ENCODE data around the gene LRRC45.

The LRRC45 gene

GRCh38 chr17:82020572-82021106 is 2.5 kb upstream of the LRRC45 start:
- DNase-seq, result no peak

GRCh38 chr17:82021107-82021899 is 1.8 kb upstream of the LRRC45 start:
- peak; percentile 46 for DNase-seq

DNA sequence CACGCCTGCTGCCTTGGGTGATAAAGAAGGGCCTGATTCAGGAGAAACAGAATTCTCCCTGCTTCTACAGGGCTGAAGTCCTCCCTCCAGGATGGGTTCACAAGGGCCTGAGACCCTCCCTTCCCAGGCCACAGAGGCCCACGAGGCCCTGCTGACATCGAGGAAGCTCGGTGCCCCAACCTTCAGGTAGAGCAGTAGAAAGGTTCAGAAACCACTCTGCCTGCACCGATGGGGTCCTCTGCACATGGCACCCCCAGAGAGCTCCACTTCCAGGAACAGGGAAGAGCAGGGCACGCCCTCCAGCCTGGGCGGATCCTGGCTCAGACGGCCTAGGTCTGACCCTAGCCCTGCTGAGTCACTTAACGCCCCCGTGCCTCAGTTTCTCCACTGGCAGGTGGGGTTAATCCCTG is 1.2 kb upstream of the LRRC45 start:
- DNase-seq, result no peak

DNA sequence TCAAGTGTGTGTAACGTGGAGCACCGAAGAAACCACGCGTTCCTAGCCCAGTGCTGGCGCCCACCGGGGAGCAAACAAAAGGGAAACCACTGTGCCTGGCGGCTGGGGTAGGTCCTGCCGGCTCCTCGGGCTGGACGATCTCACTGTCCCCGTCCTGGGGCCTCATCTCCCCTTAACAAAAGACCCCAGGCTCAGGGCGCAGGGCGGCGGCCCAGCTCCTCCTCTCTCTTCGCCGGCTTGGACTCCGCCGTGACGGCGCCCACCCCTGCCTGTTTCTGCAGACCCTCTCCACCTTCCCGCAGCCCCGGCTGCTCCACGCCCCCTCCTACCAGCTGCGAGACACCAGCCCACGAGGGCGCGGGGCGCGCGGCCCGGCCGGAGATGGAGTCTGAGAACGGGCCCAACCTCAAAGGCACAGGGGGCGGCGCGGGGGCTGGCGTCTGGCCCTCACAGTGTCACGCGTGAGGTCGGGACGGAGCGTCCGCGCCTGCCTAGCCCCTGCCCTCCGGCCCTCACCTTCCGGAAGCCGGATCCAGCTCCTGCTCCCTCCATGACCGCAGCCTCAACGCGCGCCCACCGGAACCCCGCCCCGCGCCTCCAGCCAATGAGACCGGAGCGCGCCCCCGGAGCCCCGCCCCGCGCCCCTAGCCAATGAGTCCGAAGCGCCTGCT is 660 bp upstream of the LRRC45 start, which contains the start of gene CENPX:
Gene CENPX, minus strand, starts transcription at position 569 of the 671 bp plus-strand sequence. Its CDS starts 17 bp downstream, at position 552.
- no peak for DNase-seq

DNA sequence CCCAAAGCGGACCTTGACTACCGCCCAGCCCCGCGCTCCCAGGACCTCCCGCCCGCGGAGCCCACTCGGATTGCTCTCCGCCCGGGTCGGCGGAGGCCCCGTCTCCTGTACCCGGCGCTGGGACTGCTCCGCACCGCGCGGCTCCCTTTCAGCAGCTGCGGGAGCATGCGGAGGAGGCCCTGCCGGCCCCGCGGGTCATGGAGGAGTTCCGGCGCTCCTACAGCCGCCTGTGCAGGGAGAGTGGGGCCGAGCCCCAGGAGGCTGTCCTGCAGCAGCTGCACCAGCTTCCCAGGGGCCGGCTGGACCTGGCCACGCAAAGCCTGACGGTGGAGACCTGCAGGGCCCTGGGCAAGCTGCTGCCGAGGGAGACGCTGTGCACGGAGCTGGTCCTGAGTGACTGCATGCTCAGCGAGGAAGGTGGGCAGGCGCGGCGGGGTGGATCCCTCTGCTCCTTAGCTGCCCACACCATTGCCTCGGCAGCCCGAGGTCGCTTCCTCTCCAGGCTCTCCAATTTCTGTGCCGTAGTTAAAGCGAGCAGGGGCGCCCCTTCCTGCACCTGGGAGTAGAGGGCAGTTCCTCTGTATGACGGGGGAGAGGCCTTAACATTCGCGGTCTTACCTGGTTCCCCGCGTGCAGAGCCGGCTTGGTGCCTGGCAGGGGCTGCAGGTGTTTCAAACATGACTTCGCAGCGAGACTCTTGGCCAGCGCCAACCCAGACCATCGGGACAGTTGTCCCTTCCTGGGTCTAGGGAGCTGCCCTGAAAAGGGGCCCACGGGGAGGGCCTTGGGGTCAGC is 539 bp downstream of the LRRC45 start:
- DNase-seq, result no peak

- DNase-seq, result no peak
These were observed 1.8 kb downstream of the LRRC45 start for GRCh38 chr17:82024859-82025258.

DNA sequence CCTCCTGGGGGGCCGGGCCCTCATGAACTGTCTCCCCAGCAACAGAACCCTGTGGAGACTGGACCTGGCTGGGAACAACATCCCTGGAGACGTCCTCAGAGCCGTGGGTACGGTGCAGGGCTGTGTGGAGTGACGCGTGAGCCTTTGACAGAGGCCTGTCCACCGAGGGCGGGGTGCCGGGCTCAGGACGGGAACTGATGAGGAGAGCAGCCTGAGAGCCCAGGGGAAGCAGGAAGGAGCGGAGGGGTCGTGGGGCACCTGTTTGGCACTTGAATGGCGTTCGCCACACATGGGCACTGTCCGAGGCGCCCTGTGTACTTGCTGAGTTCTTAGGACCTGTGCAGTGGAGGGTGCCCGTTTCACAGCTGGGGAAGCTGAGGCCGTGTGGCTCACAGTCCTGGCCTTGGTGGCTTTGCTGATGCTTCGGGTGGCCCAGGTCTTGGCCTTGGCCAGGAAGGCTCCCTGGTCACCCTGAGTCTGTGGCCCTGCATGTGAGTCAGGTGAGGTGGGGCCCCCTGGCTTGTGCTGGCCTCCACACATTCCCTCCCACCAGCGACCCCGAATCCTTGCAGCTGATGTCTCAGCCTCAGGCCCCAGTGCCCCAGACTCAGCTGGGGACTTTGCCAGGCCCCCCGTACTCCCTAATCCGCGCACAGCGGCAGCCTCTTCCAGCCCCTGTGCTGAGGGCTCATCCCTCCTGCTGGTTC is 2.4 kb downstream of the LRRC45 start:
- no peak for DNase-seq

GRCh38 chr17:82028246-82028645 is 5.1 kb downstream of the LRRC45 start:
- no peak for DNase-seq

GRCh38 chr17:82028966-82029365 is 5.9 kb downstream of the LRRC45 start:
- DNase-seq, result no peak

- no peak for DNase-seq
These were observed 6.3 kb downstream of the LRRC45 start for GRCh38 chr17:82029391-82029790.

GRCh38 chr17:82029990-82030469 is 6.9 kb downstream of the LRRC45 start:
- DNase-seq, result no peak

- DNase-seq, result peak; percentile 68
These were observed 7.6 kb downstream of the LRRC45 start for GRCh38 chr17:82030470-82031302.

- DNase-seq, result peak; percentile 42
These were observed 8.3 kb downstream of the LRRC45 start, which contains the start of gene RAC3 for GRCh38 chr17:82031303-82031884. TSS of gene RAC3 (plus strand) at chr17:82031678. CDS start at chr17:82031762, 84 bp downstream.

- peak; percentile 67 for DNase-seq
These were observed 9.0 kb downstream of the LRRC45 start for GRCh38 chr17:82031885-82032627.

DNA sequence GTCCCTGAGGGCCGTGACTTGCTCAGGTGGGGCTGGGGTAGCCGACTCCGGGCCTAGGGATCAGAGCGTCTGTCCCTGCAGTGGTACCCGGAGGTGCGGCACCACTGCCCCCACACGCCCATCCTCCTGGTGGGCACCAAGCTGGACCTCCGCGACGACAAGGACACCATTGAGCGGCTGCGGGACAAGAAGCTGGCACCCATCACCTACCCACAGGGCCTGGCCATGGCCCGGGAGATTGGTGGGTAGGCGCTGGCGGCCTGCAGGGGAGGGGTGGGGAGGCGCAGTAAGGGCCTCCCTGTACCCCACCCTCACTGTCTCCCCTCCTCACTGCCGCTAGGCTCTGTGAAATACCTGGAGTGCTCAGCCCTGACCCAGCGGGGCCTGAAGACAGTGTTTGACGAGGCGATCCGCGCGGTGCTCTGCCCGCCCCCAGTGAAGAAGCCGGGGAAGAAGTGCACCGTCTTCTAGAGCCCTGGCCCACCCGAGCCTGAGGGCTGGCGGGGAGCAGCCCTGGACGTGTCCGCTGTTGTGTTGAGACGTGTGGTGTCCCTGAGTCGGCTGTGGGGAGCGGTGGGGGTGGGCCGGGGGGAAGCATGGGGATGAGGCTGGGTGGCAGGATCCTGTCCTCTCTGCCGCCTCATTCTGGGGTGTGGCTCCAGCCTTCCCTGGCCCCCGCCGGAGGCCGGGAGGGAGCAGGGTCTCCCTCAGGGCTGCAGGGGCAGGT is 10.4 kb downstream of the LRRC45 start:
- no peak for DNase-seq

DNA sequence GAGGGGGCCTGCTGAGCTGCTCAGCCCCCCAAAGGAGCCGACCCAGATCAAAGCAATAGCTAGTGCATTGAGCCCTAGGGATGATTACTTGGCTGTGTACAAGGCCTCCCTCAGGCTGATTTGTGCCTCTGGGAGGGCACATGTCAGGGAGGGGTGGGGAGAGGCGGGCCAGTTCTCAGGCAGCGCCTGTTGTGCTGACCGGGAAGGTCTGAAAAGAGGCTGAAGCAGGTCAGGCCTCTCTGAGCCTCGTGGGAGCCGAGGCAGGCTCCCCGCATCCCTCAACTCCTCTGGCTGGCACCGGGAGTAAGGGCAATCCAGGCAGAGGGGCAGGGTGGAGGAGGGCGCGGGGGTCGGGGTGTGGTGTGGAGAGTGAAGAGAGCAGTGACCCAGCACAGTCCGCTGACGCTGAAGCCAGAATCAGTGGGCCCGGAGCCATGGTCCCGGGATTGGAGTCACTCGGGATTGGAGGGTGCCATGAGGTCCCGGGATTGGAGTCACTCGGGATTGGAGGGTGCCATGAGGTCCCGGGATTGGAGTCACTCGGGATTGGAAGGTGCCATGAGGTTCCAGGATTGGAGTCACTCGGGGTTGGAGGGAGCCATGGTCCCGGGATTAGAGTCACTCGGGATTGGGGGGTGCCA is 11.4 kb downstream of the LRRC45 start:
- no peak for DNase-seq

DNA sequence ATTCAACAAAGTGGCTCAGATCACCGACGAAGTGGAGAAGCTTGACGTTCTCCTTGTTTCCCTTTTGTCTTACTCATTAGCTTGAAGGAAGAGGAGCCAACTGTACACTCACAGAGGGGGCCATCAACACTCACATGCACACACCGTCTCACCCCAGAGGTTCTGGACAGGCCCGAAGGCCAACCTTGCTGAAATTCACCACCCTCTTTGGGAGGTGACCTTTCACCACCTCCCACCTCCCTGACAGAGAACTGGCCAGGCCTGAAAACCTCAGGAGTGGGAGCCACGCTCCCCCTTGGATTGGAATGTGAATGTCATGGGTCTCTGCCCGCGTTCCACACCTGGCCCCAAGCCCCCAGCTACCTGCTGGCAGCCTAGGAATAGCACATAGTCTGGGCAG is 12.4 kb downstream of the LRRC45 start:
- no peak for DNase-seq

DNA sequence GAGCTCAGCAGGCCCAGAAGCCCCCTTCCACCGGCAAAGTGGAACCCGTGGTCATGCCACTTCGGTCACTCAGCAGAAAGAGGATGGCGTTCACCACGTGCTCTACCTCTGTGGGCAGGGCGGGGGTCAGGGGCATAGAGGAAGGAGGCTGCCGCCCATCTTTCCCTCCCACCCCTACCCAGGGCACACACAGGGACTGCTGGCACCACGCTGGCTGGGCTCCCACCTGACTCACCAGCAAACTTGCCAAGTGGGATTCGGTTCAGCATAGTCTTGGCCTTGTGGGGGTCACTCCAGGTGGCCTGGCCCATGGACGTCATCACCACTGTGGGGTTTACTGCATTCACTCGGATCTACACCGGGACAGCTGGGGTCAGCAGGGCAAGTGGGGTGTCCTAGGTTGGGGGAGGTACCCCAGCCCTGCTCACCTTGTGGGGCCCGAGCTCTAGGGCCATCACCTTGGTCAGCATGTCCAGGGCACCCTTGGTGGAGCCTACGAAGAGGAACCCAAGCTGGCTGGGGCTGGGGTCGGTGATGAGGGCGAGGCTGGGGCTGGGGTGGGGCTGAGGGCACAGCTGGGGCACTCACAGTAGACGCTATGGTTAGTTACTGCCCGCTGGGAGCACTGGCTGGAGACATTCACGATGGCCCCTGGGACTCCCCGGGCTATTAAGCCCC is 13.0 kb downstream of the LRRC45 start:
- no peak for DNase-seq

All from NCI-H510A (cell line).